PC-3 (cell line): Measurements from ENCODE around the gene CYGB. TPM values are rescaled to one million over a fixed set of nuclear protein-coding genes. Genes with fewer than 3 reads are reported as not detected.

Source experiments
- ATAC-seq: fragments of 200-7000 bp; cut with Tn5 transposase; 2 replicates; pipeline ENCODE4 v1.9.1; 2020; ENCODE audit warnings: mild to moderate bottlenecking, moderate library complexity
- BruUV-seq: library from RNA; stranded (reverse); fragments of 400-500 nt; replicated peaks from 2 replicates; lab custom pipeline; 2021; lab: Mats Ljungman, UMichigan
- CTCF ChIA-PET: fragments of 300-600 bp; sonication (Branson Sonifier 250); formaldehyde crosslinking; loops from one replicate; lab custom pipeline; 2022; ENCODE audit warnings: antibody characterized with exemption; lab: Charles Lee
- POLR2A ChIA-PET: fragments of 300-600 bp; sonication (Branson Sonifier 250); formaldehyde crosslinking; loops from one replicate; lab custom pipeline; 2022; ENCODE audit warnings: antibody characterized with exemption; ENCODE audit not compliant: unreplicated experiment; lab: Charles Lee
- DNase-seq: peaks from one replicate; pipeline ENCODE4 v3.0.0-alpha.2; 2015
- H2AFZ ChIP-seq: fragments of 300-600 bp; sonication (generic); 2 replicates; pipeline ENCODE4 v1.6.0; 2016; ENCODE audit warnings: antibody characterized with exemption, low read length
- H3F3A ChIP-seq: fragments of 300-600 bp; sonication (generic); one replicate; pipeline ENCODE4 v1.6.0; 2017; ENCODE audit warnings: antibody characterized with exemption, low read length, control low read depth, mild to moderate bottlenecking; ENCODE audit not compliant: unreplicated experiment
- H3K27ac ChIP-seq: fragments of 300-600 bp; sonication (generic); 2 replicates; pipeline ENCODE4 v1.5.1; 2016; ENCODE audit warnings: mild to moderate bottlenecking, low read length
- H3K27me3 ChIP-seq: fragments of 300-600 bp; sonication (generic); 2 replicates; pipeline ENCODE4 v1.6.1; 2016; ENCODE audit warnings: low read length, mixed read lengths
- H3K36me3 ChIP-seq: fragments of 300-600 bp; sonication (generic); 2 replicates; pipeline ENCODE4 v1.6.1; 2016; ENCODE audit warnings: low read depth, mixed run types, low read length, mixed read lengths
- H3K4me1 ChIP-seq: fragments of 300-600 bp; sonication (generic); 2 replicates; pipeline ENCODE4 v1.5.1; 2016; ENCODE audit warnings: low read length; ENCODE audit not compliant: insufficient read depth
- H3K4me2 ChIP-seq: fragments of 300-600 bp; sonication (generic); 2 replicates; pipeline ENCODE4 v1.6.0; 2016; ENCODE audit warnings: low read length
- H3K4me3 ChIP-seq: fragments of 300-600 bp; sonication (generic); 2 replicates; pipeline ENCODE4 v1.5.1; 2016; ENCODE audit warnings: mild to moderate bottlenecking, low read length, mixed read lengths
- H3K79me2 ChIP-seq: fragments of 300-600 bp; sonication (generic); 2 replicates; pipeline ENCODE4 v1.6.1; 2017; ENCODE audit warnings: low read length, mixed read lengths
- H3K9ac ChIP-seq: fragments of 300-600 bp; sonication (generic); 2 replicates; pipeline ENCODE4 v1.6.0; 2016; ENCODE audit warnings: mild to moderate bottlenecking, low read length
- H3K9me2 ChIP-seq: fragments of 300-600 bp; sonication (generic); replicated peaks from 2 replicates; pipeline ENCODE4 v1.6.1; 2016; ENCODE audit warnings: mixed run types, low read length, mixed read lengths
- H3K9me3 ChIP-seq: fragments of 300-600 bp; sonication (generic); 2 replicates; pipeline ENCODE4 v1.6.1; 2016; ENCODE audit warnings: low read length, mixed read lengths
- H4K20me1 ChIP-seq: fragments of 300-600 bp; sonication (generic); 2 replicates; pipeline ENCODE4 v1.6.1; 2016; ENCODE audit warnings: low read length, mixed read lengths
- EZH2 ChIP-seq: fragments of 300-600 bp; sonication (generic); IDR thresholded peaks from one replicate; pipeline ENCODE4 v1.6.1; 2017; ENCODE audit warnings: antibody characterized with exemption, mild to moderate bottlenecking, low read length; ENCODE audit not compliant: unreplicated experiment
- EZH2phosphoT487 ChIP-seq: fragments of 300-600 bp; sonication (generic); IDR thresholded peaks from 2 replicates; pipeline ENCODE4 v1.6.1; 2018; ENCODE audit warnings: mild to moderate bottlenecking, antibody characterized with exemption, low read length, borderline replicate concordance
- intact Hi-C: fragments of 100-400 bp; cut with micrococcal nuclease; formaldehyde crosslinking; loops from 2 replicates; pipeline ENCODE4 v1.9.0; 2023
- total RNA-seq: library from RNA; depleted of rRNA; stranded (reverse); fragments of >200 nt; gene quantifications from 2 replicates; pipeline ENCODE4 v1.2.3, GENCODE V29; 2014
- TF ChIP-seq, protein P1 (sequence below): fragments of 300-600 bp; sonication (generic); conservative IDR thresholded peaks from 2 replicates; pipeline ENCODE4 v1.5.1; 2017; ENCODE audit warnings: antibody characterized with exemption, low read depth, mild to moderate bottlenecking, low read length

CYGB gene
- total RNA-seq, 1 experiment from 2014 or later, result 0.62 TPM

DNA sequence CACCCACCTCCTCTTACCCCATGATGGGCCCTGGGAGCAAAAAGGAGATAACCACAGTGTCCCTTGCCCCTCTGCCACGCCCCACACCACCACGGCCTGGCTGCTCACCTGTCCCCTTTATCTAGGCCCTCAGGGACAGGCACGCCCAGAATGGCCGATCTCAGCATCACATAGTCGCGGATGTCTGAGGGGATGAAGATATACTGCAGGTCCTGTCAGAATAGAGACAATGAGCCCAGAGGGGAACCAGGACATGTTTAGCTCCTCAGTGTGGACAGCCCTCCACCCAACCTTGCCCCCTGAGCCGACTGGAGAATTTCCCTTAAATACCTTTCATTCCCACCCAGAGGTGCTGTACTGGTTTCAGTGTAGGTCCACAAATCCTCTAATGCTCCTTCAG lies 32.9 kb upstream of the CYGB start:
- H3K4me2 ChIP-seq, result no peak overlapping the region
- intact Hi-C loops, result no loop called here
- no peak for DNase-seq
- peaks cover 11% of the 10 kb centered on the region for H3K79me2 ChIP-seq
- H3K9ac ChIP-seq, result no peak overlapping the region
- ChIA-PET POLR2A (no interaction called here), CTCF (interaction anchor here (0.6 to 1.0 kb wide), 2 partner anchors 23 to 83 kb away, joined by 3 to 4 read pairs; no protein-coding TSS in a partner anchor)
- H3K4me3 ChIP-seq, result no peak overlapping the region
- no peaks in the 10 kb centered on the region for H3K27me3 ChIP-seq
- H2AFZ ChIP-seq, result no peak overlapping the region
- TF ChIP-seq EZH2phosphoT487, result no peak
- TF ChIP-seq, protein P1, sequence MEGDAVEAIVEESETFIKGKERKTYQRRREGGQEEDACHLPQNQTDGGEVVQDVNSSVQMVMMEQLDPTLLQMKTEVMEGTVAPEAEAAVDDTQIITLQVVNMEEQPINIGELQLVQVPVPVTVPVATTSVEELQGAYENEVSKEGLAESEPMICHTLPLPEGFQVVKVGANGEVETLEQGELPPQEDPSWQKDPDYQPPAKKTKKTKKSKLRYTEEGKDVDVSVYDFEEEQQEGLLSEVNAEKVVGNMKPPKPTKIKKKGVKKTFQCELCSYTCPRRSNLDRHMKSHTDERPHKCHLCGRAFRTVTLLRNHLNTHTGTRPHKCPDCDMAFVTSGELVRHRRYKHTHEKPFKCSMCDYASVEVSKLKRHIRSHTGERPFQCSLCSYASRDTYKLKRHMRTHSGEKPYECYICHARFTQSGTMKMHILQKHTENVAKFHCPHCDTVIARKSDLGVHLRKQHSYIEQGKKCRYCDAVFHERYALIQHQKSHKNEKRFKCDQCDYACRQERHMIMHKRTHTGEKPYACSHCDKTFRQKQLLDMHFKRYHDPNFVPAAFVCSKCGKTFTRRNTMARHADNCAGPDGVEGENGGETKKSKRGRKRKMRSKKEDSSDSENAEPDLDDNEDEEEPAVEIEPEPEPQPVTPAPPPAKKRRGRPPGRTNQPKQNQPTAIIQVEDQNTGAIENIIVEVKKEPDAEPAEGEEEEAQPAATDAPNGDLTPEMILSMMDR, result no peak
- no peak for TF ChIP-seq EZH2
- H4K20me1 ChIP-seq, result peaks cover 20% of the 10 kb centered on the region
- ATAC-seq, result no peak
- no peaks in the 10 kb centered on the region for H3K9me3 ChIP-seq
- peaks cover 18% of the 10 kb centered on the region for H3K36me3 ChIP-seq
- peaks cover 12% of the 10 kb centered on the region for H3K4me1 ChIP-seq
- peak overlapping the region; percentile 20; the same call in 1 of the 2 replicates for H3K27ac ChIP-seq
- H3F3A ChIP-seq, result peaks cover 20% of the 10 kb centered on the region
- BruUV-seq, result no TSS peak
- H3K9me2 ChIP-seq, result no peaks in the 10 kb centered on the region

DNA sequence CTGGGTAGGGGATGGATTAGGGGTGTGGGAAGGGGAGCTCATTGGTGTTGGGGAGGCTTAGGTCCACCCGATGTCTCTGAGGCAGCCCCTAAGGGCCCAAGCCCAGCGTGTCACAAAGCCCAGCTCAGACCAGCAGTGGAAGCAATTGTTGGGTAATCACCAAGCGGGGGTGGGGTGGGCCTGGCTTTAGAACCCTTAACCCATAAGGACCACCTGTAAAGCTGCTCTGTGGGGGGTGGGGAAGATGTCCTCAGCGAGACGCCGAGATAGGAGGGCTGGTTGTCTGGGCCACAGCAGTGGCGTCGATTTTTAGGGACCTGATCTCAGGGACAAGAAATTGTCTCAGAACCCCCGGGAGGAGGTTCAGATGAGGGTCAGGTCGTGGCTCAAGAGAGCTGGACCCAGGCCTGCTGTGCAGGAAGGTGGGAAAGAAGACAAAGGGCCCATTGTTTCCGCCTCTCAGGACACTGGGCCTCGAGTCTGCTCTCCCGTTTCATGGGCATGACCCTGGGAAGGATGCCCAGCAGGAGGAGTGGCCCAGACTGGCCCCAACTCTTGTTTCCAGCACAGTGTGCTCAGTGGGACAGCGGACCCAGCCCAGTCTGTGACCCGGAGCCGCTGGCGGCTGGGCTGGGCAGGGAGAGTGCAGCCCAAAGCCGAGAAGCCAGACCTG lies 32.2 kb upstream of the CYGB start:
- Histone ChIP-seq H3K4me2 (no peak overlapping the region), H3K4me3 (no peak overlapping the region), H2AFZ (no peak overlapping the region), H3F3A (peaks cover 22% of the 10 kb centered on the region), H3K9ac (no peak overlapping the region), H3K36me3 (peaks cover 23% of the 10 kb centered on the region), H3K27ac (peak overlapping the region; percentile 20), H3K27me3 (no peaks in the 10 kb centered on the region), H3K9me2 (no peaks in the 10 kb centered on the region), H3K79me2 (peaks cover 12% of the 10 kb centered on the region), H4K20me1 (peaks cover 23% of the 10 kb centered on the region), H3K4me1 (peaks cover 17% of the 10 kb centered on the region), H3K9me3 (no peaks in the 10 kb centered on the region)
- peak; percentile 72 for ATAC-seq
- DNase-seq, result peak; percentile 54
- intact Hi-C loops, result loop anchor here (10.0 kb wide), 1 partner anchor 145 kb away; the partner anchor contains the start of gene MXRA7
- ChIA-PET CTCF (interaction anchor here (0.6 to 1.0 kb wide), 2 partner anchors 23 to 84 kb away, joined by 3 to 4 read pairs; no protein-coding TSS in a partner anchor), POLR2A (interaction anchor here (0.7 kb wide), 1 partner anchor 98 kb away, joined by 7 read pairs; no protein-coding TSS in a partner anchor)
- BruUV-seq, result no TSS peak
- TF ChIP-seq EZH2 (no peak), EZH2phosphoT487 (no peak)
- TF ChIP-seq, protein P1, result no peak

DNA sequence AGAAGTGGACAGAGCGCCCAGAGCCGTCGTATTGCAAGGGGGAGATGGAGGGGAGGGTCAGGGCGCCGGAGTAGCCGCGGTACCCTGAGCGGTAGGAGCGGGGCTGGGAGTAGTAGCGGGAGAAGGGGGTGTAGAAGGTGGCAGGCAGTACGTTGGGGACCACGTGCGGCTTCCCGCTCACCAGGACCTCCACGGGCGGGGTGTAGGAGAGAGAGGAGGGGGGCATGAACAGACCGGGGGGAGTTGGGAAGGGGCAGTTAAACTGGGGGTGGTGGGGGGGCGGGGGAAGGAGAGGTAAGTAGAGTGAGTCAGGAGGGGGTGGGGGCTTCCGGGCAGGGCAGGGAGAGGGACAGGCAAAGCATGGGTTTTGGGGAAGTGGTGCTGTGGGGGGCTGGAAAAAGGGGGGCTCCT lies 31.3 kb upstream of the CYGB start:
- peaks cover 28% of the 10 kb centered on the region for H3K36me3 ChIP-seq
- TF ChIP-seq EZH2 (no peak), EZH2phosphoT487 (no peak)
- TF ChIP-seq, protein P1, result no peak
- CTCF ChIA-PET, result no interaction called here

More for the DNA sequence above, 31.3 kb upstream of the CYGB start:
- Histone ChIP-seq H3K4me1 (peaks cover 21% of the 10 kb centered on the region), H3K27ac (no peak overlapping the region), H3K9me3 (no peaks in the 10 kb centered on the region), H3K9me2 (no peaks in the 10 kb centered on the region), H4K20me1 (peaks cover 26% of the 10 kb centered on the region), H2AFZ (no peak overlapping the region), H3K4me3 (no peak overlapping the region), H3K27me3 (no peaks in the 10 kb centered on the region), H3K9ac (no peak overlapping the region), H3K4me2 (no peak overlapping the region), H3K79me2 (peaks cover 12% of the 10 kb centered on the region), H3F3A (peaks cover 27% of the 10 kb centered on the region)
- DNase-seq (no peak), ATAC-seq (no peak)
- BruUV-seq, result no TSS peak
- intact Hi-C loops, result loop anchor here (10.0 kb wide), 1 partner anchor 146 kb away; the partner anchor contains the start of gene MXRA7
- POLR2A ChIA-PET, result interaction anchor here (0.7 to 1.1 kb wide), 2 partner anchors 10 to 99 kb away, joined by 5 to 7 read pairs; no protein-coding TSS in a partner anchor
